Stimulated activated CD8-positive, alpha-beta memory T cell treated with anti-CD3 and anti-CD28 coated beads, Interleukin-4, amount 100 ng/mL, for 24 hours (primary cell): ENCODE measurements around the gene TOR1A.
A peak's percentile ranks its signal among the peaks of the same experiment; 100 is the strongest.
"Not testable (repeated sequence)": the region's sequence is repeated elsewhere in the genome, so short reads cannot be mapped to it uniquely, and the experiment has no call there.

Experiments used
- DNase-seq: peaks from one replicate; pipeline ENCODE4 v3.0.0-alpha.2; 2020; ENCODE audit warnings: low read depth

Gene TOR1A

DNA sequence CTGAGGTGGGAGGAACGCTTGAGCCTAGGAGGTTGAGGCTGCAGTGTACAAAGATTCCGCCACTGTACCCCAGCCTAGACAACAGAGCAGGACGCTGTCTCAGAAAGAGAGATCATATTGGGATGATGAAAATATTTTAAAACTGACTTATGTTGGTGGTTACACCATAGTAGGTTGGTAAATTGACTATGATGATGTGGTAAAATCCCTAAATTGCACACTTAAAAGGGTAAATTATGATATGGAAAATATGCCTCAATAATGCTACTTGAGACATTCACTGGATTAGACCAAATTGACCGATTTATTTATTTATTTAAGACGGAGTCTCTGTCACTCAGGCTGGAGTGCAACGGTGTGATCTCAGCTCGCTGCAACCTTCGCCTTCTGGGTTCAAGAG, 42.8 kb downstream of the TOR1A start:
- DNase-seq, result no peak

DNA sequence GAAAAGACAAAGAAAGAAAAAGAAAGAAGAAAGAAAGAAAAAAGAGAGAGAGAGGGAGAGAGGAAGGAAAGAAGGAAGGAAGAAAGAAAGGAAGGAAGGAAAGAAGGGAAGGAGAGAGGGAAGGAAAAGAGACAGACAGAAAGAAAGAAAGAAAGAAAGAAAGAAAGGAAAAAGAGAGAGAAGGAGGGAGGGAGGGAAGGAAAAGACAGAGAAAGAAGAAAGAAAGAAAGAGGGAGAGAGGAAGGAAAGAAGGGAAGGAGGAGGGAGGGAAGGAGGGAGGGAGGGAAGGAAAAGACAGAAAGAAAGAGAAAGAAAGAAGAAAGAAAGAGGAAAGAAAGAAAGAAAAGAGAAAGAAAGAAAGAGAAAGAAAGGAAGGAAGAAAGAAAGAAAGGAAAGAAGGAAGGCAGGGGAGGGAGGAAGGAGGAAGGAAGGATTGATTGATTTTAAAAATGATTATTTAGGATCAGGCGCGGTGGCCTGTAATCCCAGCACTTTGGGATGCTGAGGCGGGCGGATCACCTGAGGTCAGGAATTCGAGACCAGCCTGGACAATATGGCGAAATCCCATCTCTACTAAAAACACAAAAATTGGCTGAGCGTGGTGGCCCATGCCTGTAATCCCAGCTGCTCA, 44.3 kb downstream of the TOR1A start:
- no peak for DNase-seq

GRCh38 chr9:129778469-129778868, 45.5 kb downstream of the TOR1A start:
- no peak for DNase-seq

DNA sequence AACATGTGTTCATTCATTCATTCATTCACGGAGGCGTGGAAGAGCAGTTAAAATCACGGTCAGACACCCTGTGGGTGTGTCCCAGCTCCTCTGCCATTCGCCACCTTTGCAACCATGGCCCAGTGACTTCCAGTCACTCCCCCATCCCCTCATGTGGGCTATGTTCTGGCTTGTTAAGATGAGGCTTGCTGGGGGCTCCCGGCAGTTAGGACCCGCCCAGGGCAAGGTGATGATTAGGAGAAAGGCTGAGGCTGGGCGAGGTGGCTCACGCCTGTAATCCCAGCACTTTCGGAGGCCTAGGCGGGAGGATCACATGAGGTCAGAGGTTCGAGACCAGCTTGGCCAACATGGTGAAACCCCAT, 46.2 kb downstream of the TOR1A start:
- DNase-seq, result no peak

DNA sequence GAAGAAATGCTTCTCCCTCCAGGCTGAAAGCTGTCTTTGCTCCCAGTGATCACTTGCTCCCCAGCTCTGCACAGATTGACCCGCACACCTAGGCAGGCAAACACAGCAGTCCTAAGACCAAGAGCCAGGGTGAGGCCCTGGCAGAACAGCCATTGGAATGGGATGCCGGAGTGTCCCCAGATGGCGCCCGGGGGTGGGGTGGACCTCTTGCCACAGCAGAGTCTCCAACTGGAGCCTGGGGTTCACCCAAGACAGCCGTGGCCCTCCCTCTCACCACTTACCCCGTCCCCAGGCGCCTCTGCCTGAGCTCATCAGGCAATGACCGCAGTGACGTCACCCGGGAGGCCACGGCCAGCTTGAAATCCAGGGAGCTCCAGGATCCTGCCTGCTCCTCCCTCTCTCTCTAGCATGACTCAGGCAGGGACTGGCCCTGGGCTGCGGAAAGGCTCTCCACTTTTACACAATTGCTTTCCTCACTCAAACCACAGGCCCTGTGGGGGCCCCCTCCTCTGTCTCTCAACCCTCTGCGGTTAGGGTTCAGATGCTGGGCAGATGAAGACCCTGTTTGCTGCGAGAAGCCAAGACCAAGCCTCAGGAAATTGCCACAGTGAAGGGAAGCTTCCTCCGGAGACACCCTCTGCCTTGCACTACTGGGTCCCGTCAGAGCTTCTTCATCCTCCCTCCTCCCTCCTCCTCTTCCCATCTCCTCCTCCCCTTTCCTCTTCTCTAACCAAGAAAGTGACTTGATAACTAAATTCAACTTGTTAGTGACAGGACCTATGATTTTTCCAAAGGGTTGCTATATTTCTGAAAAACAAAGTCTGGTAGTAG, 46.8 kb downstream of the TOR1A start:
- peak; percentile 39 for DNase-seq

DNA sequence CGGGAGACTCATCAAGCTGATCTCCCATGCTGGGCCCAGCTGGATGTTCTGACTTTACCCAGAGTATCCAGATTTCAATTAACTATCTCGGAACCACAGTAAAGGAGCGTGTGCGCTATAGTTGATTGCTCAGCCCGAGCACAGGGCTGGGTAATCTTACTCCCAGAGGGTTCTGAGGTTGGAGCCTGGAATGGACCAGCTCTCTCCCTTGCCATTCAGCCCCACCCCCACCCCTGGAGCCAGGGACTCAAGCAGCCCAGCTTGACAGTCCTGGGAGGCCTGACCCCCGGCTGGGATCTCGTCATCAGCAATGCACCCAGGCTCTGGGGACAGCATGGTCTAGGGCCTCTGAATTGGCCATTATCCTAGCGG, 47.4 kb downstream of the TOR1A start:
- no peak for DNase-seq

GRCh38 chr9:129776096-129776495, 47.8 kb downstream of the TOR1A start:
- not testable (repeated sequence) for DNase-seq

DNA sequence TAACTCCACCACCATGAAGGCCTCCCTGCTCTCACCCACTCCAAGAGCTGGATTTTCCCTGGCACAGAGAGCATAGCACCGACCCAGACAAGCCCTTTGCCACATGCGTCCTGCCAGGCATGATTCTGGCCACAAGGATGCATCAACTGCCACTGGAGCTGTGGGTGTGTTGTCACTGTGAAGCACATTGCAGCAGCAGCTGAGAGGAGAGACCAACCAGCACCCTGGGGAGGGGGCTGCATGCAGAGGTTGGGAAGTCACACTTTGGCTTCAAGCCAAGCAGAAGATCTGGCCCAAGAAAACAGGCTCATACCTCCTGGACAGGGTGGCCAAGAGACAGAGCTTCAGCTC, 48.5 kb downstream of the TOR1A start:
- no peak for DNase-seq

DNA sequence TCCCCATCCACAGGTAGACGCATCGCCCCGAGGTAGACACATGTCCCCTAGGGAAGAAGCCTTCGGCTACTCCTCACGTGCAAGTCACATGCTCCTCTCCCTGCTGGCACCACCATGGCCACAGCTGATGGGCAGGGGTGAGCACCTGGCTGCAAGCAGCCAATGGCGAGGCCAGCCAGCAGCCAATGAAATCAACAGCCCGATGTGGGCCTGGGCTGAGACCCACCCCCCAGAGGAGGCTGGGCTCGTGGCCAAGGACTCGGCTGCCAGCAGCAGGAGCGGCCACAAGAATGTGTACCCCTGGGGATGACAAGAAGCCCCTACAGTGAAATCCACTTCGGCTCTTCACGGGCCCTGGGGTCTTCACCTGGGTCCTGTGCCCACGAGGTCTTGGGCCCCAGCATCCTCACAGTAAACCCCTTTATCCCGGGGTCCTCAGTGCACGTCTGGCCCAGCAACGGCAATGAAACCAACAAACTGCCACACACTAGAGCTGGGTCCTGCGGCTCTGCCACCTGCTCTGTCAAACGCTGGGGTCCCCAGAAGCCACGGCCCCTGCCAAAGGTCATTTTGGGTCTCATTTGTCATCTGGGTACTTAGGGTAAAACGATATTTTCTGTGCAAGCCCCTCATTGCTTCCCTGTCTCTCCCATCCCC, 49.0 kb downstream of the TOR1A start:
- DNase-seq, result no peak

GRCh38 chr9:129773262-129774048, 50.5 kb downstream of the TOR1A start:
- no peak for DNase-seq

GRCh38 chr9:129770741-129771140, 53.2 kb downstream of the TOR1A start:
- DNase-seq, result no peak

- no peak for DNase-seq
Observed at GRCh38 chr9:129769669-129770068, 54.3 kb downstream of the TOR1A start.

DNA sequence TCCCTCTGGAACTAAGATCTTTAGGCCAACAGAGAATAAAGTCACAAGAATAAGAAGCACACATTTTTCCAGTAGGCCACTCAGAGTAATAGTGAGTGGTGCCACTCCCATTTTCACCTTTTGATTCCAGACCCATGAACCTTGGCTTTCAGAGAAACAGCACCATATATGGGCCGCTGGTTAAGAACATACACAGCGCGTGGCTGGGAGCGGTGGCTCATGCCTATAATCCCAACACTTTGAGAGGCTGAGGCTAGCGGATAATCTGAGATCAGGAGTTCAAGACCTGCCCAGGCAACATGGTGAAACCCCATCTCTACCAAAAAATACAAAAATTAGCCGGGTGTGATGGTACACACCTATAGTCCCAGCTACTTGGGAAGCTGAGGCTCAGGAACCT, 55.5 kb downstream of the TOR1A start:
- no peak for DNase-seq

DNA sequence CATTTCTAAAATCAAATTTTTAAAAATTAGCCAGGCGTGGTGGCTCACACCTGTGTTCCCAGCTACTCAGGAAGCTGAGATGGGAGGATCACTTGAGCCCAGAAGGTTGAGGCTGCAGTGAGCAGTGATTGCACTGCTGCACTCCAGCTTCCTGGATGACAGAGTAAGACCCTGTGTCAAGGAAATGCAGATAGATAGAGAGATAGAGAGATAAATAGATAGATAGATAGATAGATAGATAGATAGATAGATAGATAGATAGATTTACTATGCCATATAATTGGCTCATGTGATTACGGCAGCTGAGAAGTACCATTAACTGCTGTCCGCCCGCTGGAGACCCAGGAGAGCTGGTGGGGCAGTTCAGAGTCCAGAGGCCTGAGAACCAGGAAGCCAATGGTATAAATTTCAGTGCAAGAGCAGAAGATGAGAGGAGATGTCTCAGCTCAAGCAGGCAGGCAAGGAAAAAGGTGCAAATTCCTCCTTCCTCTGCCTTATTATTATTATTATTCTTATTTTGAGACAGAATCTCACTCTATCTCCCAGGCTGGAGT, 58.1 kb downstream of the TOR1A start:
- no peak for DNase-seq

DNA sequence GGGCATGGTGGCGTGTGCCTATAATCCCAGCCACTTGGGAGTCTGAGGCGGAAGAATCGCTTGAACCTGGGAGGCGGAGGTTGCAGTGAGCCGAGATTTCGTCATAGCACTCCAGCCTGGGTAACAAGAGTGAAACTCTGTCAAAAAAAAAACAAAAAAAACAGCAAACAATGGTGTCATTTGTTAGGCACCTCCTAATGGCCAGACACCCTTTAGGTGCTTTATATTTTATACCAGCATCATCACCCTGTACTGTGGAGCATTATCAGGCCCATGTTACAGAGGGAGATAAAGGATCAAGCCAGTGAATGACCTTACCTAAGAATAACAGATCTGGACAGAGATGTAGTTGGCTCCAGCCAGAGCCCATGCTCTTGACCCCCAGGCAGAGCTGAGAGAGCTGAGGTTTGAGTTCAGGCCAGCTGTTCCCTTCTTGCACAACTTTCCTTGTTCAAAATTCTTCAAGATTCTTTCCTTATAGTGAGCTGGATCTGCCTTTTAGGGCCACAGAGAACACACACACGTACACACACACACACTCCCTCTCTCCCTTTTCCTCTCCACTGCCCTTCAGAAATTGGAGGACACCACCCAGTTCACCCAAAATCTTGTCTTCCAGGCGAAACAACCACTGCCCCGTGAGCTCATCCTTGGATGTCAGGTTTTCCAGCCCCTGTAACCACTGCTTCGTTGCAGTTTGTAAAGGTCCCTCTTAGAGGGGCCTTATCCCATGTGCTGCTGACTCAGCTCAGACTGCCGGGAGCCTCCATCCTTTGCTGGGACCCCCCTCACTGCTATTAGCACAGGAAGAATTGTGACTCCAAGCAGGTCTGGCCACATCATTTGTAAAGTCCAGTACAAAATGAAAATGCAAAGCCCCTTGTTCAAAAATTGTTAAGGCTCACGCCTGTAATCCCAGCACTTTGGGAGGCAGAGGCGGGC, 60.7 kb downstream of the TOR1A start:
- DNase-seq, result no peak
